HepG2 (cell line): Measurements from ENCODE around the gene SCAF4. TPM values are rescaled to one million over a fixed set of nuclear protein-coding genes. Genes with fewer than 3 reads are reported as not detected.
A peak's percentile ranks its signal among the peaks of the same experiment; 100 is the strongest.

ENCODE experiments used
- GMEB1 ChIP-seq: sonication (generic); formaldehyde crosslinking; IDR thresholded peaks from 2 replicates; pipeline ENCODE4 v1.5.1; 2020; ENCODE audit warnings: missing genetic modification reagents, mild to moderate bottlenecking, borderline replicate concordance
- HDAC1 ChIP-seq: sonication (generic); formaldehyde crosslinking; IDR thresholded peaks from 2 replicates; pipeline ENCODE4 v1.5.1; 2020; ENCODE audit warnings: mild to moderate bottlenecking, missing genetic modification reagents
- HOXA7 ChIP-seq: sonication (generic); formaldehyde crosslinking; IDR thresholded peaks from 2 replicates; pipeline ENCODE4 v1.8.1; 2022; ENCODE audit warnings: mild to moderate bottlenecking, missing genetic modification reagents, moderate library complexity
- KIAA2018 ChIP-seq: sonication (generic); formaldehyde crosslinking; IDR thresholded peaks from 2 replicates; pipeline ENCODE4 v1.5.0; 2020; ENCODE audit warnings: mild to moderate bottlenecking, missing genetic modification reagents, borderline replicate concordance
- KLF12 ChIP-seq: sonication (generic); formaldehyde crosslinking; IDR thresholded peaks from 2 replicates; pipeline ENCODE4 v1.4.0; 2020; ENCODE audit warnings: missing genetic modification reagents, borderline replicate concordance
- NCOR1 ChIP-seq: fragments of 200-600 bp; sonication (generic); IDR thresholded peaks from 2 replicates; pipeline ENCODE4 v1.7.0; 2017; ENCODE audit warnings: antibody characterized with exemption, low read length, borderline replicate concordance
- PPARG ChIP-seq: conservative IDR thresholded peaks from 2 replicates; pipeline ENCODE4 v1.6.1; 2016; ENCODE audit warnings: missing biosample characterization, missing genetic modification reagents
- PRMT3 ChIP-seq: sonication (generic); formaldehyde crosslinking; IDR thresholded peaks from 2 replicates; pipeline ENCODE4 v1.8.1; 2022; ENCODE audit warnings: low read depth, mild to moderate bottlenecking, moderate library complexity, missing genetic modification reagents, borderline replicate concordance
- SCMH1 ChIP-seq: sonication (generic); formaldehyde crosslinking; IDR thresholded peaks from 2 replicates; pipeline ENCODE4 v1.9.0; 2021; ENCODE audit warnings: missing genetic modification reagents, mild to moderate bottlenecking, borderline replicate concordance
- ZBTB39 ChIP-seq: sonication (generic); formaldehyde crosslinking; IDR thresholded peaks from 2 replicates; pipeline ENCODE4 v1.5.0; 2020; ENCODE audit warnings: missing genetic modification reagents
- ZNF276 ChIP-seq: sonication (generic); formaldehyde crosslinking; IDR thresholded peaks from 2 replicates; pipeline ENCODE4 v1.4.0; 2020; ENCODE audit warnings: mild to moderate bottlenecking, low read depth, missing genetic modification reagents
- polyA plus RNA-seq, 8 experiments: library from polyadenylated mRNA; depleted of rRNA in 3 of 8; stranded (reverse) in 7 of 8; unstranded in 1 of 8; fragments of >200 nt; fragmentation: Illumina TruSeq in 4 of 8; extraction: Trizol in 4 of 8; gene quantifications; 2 replicates each; pipeline versions ENCODE4 v1.2.1 to v1.2.3, GENCODE V29; 2011 to 2016; ENCODE audit warnings: low read depth in 4 of 8, missing spikeins in 1 of 8, mixed read lengths in 1 of 8; ENCODE audit not compliant: insufficient read depth in 1 of 8
- total RNA-seq, 5 experiments: library from RNA; depleted of rRNA; stranded (reverse); fragments of >200 nt; fragmentation: Illumina TruSeq; extraction: Trizol; gene quantifications; 2 replicates each; pipeline ENCODE4 v1.2.3, GENCODE V29; 2016; ENCODE audit warnings: low read depth in 1 of 5

Gene SCAF4
- total and polyA plus RNA-seq, 2 of the 13 experiments (the other 11 are each of a cell fraction or from before 2014, with no cell fraction given), result 9.1 to 11.5 TPM

- TF ChIP-seq ZBTB39 (CRISPR knock-in tag) (no peak), KIAA2018 (CRISPR knock-in tag) (no peak), HOXA7 (no peak), HDAC1 (CRISPR knock-in tag) (no peak), PPARG (CRISPR knock-in tag) (0 out of 2 replicates have a peak, but pooled peaks have one; percentile 26), SCMH1 (CRISPR knock-in tag) (no peak), KLF12 (0 out of 2 replicates have a peak, but pooled peaks have one; percentile 53), ZNF276 (CRISPR knock-in tag) (no peak), GMEB1 (CRISPR knock-in tag) (no peak), PRMT3 (no peak), NCOR1 (no peak)
Observed at GRCh38 chr21:31659286-31659535, 72.7 kb downstream of the SCAF4 start (continued).
